Ishikawa (cell line): Measurements from ENCODE around the gene A1CF.

ENCODE experiments used
- CEBPB ChIP-seq: IDR thresholded peaks from 2 replicates; pipeline ENCODE4 v1.6.1; 2012
- EGR1 ChIP-seq: IDR thresholded peaks from 2 replicates; pipeline ENCODE4 v1.6.1; 2012
- EP300 ChIP-seq: IDR thresholded peaks from 2 replicates; pipeline ENCODE4 v1.6.1; 2012; ENCODE audit warnings: borderline replicate concordance
- FOXM1 ChIP-seq: IDR thresholded peaks from 2 replicates; pipeline ENCODE4 v1.6.1; 2012; ENCODE audit warnings: low read depth, borderline replicate concordance
- MAX ChIP-seq: IDR thresholded peaks from 2 replicates; pipeline ENCODE4 v1.6.1; 2012
- RAD21 ChIP-seq: IDR thresholded peaks from 2 replicates; pipeline ENCODE4 v1.6.1; 2012; ENCODE audit warnings: low read depth
- REST ChIP-seq: IDR thresholded peaks from 2 replicates; pipeline ENCODE4 v1.6.1; 2012; ENCODE audit warnings: low read depth, mild to moderate bottlenecking
- TAF1 ChIP-seq: IDR thresholded peaks from 2 replicates; pipeline ENCODE4 v1.6.1; 2012; ENCODE audit warnings: low read depth, mild to moderate bottlenecking
- TCF12 ChIP-seq: IDR thresholded peaks from 2 replicates; pipeline ENCODE4 v1.6.1; 2012; ENCODE audit warnings: low read depth
- YY1 ChIP-seq: IDR thresholded peaks from 2 replicates; pipeline ENCODE4 v1.6.1; 2012; ENCODE audit warnings: low read depth
- ZBTB7A ChIP-seq: IDR thresholded peaks from 2 replicates; pipeline ENCODE4 v1.6.1; 2012; ENCODE audit warnings: low read depth

GRCh38 chr10:50851884-50852671, 33.3 kb downstream of the A1CF start:
- TF ChIP-seq EP300 (no peak), REST (no peak), YY1 (no peak), ZBTB7A (no peak), CEBPB (no peak), TAF1 (no peak), EGR1 (no peak), FOXM1 (no peak), RAD21 (no peak), TCF12 (no peak), MAX (no peak)
